Kidney epithelial cell (primary cell): Measurements from ENCODE around the gene ASAP2. TPM values are rescaled to one million over a fixed set of nuclear protein-coding genes. Genes with fewer than 3 reads are reported as not detected.

Source experiments
- DNase-seq: peaks from one replicate; pipeline ENCODE4 v3.0.0-alpha.2; 2010; ENCODE audit warnings: low read depth
- H3K27me3 ChIP-seq: 2 replicates; pipeline ENCODE4 v1.6.0; 2011; ENCODE audit warnings: low read length; ENCODE audit not compliant: control insufficient read depth, insufficient read depth
- H3K36me3 ChIP-seq: 2 replicates; pipeline ENCODE4 v1.5.1; 2011; ENCODE audit warnings: low read length; ENCODE audit not compliant: control insufficient read depth, insufficient read depth
- H3K4me3 ChIP-seq: 2 replicates; pipeline ENCODE4 v1.5.1; 2011; ENCODE audit warnings: low read depth, mild to moderate bottlenecking, control low read depth, low read length
- CTCF ChIP-seq: IDR thresholded peaks from 2 replicates; pipeline ENCODE4 v1.5.1; 2011; ENCODE audit warnings: mild to moderate bottlenecking, moderate library complexity, low read length, control low read depth, inconsistent platforms; ENCODE audit not compliant: insufficient read depth, poor library complexity, severe bottlenecking
- total RNA-seq: library from RNA; depleted of rRNA; stranded (reverse); fragments of >200 nt; gene quantifications from 2 replicates; pipeline ENCODE4 v1.2.3, GENCODE V29; 2015

The ASAP2 gene
- total RNA-seq, 1 donor from 2014 or later, result 42.2 TPM

GRCh38 chr2:9201185-9201891 is 5.3 kb upstream of the ASAP2 start:
- Histone ChIP-seq H3K4me3 (no peak overlapping the region), H3K36me3 (no peaks in the 10 kb centered on the region), H3K27me3 (no peaks in the 10 kb centered on the region)
- TF ChIP-seq CTCF, result no peak
- DNase-seq, result no peak

GRCh38 chr2:9203006-9203405 is 3.6 kb upstream of the ASAP2 start:
- Histone ChIP-seq H3K4me3 (no peak overlapping the region), H3K36me3 (no peaks in the 10 kb centered on the region), H3K27me3 (no peaks in the 10 kb centered on the region)
- no peak for TF ChIP-seq CTCF
- DNase-seq, result no peak

- DNase-seq, result no peak
- TF ChIP-seq CTCF, result no peak
- H3K27me3 ChIP-seq, result no peaks in the 10 kb centered on the region
- no peak overlapping the region for H3K4me3 ChIP-seq
- H3K36me3 ChIP-seq, result no peaks in the 10 kb centered on the region
Measured at GRCh38 chr2:9203876-9204275, 2.7 kb upstream of the ASAP2 start.

GRCh38 chr2:9204939-9205338 is 1.7 kb upstream of the ASAP2 start:
- no peak overlapping the region for H3K4me3 ChIP-seq
- no peaks in the 10 kb centered on the region for H3K36me3 ChIP-seq
- no peak for DNase-seq
- no peak for TF ChIP-seq CTCF
- H3K27me3 ChIP-seq, result no peaks in the 10 kb centered on the region

GRCh38 chr2:9205486-9205885 is 1.1 kb upstream of the ASAP2 start:
- H3K36me3 ChIP-seq, result no peaks in the 10 kb centered on the region
- H3K27me3 ChIP-seq, result no peaks in the 10 kb centered on the region
- H3K4me3 ChIP-seq, result peak overlapping the region; percentile 97
- no peak for DNase-seq
- no peak for TF ChIP-seq CTCF

- DNase-seq, result no peak
- peak overlapping the region; percentile 97 for H3K4me3 ChIP-seq
- H3K36me3 ChIP-seq, result no peaks in the 10 kb centered on the region
- H3K27me3 ChIP-seq, result no peaks in the 10 kb centered on the region
- no peak for TF ChIP-seq CTCF
Measured at GRCh38 chr2:9206991-9207640, 504 bp downstream of the ASAP2 start.
